GM19372 (cell line): ENCODE results near the gene ZNF169.
"Not testable (repeated sequence)": the region's sequence is repeated elsewhere in the genome, so short reads cannot be mapped to it uniquely, and the experiment has no call there.

Experiments used
- ATAC-seq: cut with Tn5 transposase; IDR thresholded peaks from one replicate; pipeline ENCODE4 v1.9.1; 2021; ENCODE audit warnings: mild to moderate bottlenecking, low read depth, moderate library complexity; ENCODE audit not compliant: unreplicated experiment

Gene ZNF169

DNA sequence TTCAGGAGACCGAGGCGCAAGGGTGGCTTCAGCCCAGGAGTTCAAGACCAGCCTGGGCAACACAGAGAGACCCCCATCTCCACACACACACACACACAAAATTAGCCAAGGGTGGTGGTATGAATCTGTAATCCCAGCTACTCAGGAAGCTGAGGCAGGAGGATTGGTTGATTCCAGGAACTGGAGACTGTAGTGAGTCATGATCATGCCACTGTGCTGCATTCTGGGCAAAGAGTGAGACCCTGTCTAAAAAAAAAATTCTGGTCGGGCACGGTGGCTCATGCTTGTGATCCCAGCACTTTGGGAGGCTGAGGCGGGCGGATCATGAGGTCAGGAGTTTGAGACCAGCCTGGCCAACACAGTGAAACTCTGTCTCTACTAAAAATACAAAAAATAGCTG, 80.6 kb downstream of the ZNF169 start:
- ATAC-seq: not testable (repeated sequence)

DNA sequence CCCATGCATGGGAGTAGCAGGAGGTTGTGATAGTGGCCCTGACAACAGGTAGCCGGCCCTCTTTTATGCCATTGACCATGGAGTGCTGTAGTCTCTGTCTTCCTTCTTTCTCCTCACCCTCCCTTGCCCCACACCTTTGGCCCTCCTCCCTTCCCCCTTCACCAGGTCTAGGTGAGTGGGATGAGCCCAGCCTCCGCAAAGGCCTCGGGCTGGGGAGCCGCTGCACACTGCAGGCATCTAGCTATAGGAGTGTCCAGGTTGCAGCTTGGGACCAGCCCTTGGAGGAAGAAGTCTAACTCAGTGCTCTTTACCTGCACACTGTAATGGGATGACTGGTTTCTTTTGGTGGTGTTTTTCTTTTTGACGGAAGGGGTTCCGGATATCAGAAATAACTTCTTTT, 81.7 kb downstream of the ZNF169 start:
- not testable (repeated sequence) for ATAC-seq

DNA sequence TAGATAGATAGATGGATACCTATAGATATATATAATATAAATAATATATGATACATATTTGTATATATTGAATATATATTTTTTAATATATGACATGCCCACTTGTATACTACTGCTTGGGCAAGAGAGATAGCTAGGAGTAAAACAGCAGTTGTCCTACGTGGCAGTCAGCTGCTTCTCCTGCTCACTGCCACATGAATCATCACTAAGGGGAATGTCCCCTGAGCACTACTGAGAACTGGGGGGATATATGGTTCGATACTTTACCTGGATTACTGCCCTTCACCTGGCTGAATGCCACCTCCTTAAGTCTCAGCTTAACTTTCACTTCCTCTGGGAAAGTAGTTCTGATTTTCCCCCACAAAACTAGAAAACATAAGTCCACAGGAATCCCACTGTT, 82.6 kb downstream of the ZNF169 start:
- not testable (repeated sequence) for ATAC-seq

DNA sequence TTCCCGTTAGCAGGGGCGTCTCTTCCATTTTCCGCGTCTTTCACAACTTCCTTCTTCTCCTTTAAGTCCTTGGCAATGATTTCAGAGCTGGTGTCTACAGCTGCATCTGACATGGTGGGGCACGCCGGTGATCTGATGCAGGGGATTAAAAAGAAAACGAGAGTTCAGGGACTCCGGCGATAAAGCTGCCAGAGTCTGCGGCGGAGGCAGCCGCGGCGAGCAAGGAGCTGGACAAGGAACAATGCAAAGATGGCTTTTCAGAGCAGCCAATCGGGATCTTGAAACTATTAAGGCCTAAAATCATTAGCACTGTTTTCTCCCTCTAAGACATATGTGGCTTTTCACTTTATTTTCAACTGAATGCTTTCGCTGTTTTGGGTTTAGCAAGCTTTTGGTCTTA, 88.4 kb downstream of the ZNF169 start:
- not testable (repeated sequence) for ATAC-seq

DNA sequence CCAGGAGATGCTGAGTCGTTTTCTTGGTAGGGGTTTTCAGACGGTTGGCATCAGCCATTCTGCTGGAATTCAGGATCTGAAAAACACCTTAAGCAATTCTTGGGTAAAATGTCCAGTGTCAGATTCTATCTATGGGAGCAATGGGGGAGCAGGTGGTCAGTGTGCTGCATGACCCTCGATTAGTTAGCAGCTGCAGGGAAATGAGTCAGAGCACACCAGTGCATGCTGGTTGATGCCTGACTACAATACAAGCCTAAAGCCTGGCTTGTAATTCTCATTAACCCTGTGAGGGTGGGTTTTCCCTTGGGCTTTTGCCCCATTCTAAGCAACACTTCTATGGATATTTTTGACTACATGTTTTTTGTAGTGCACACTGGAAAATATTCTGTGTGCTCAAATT, 89.7 kb downstream of the ZNF169 start:
- not testable (repeated sequence) for ATAC-seq
